Measurements from ENCODE around the gene CACNA2D1.
"Not testable (repeated sequence)": the region's sequence is repeated elsewhere in the genome, so short reads cannot be mapped to it uniquely, and the experiment has no call there.

Gene CACNA2D1

GRCh38 chr7:82389876-82390275 is 53.7 kb downstream of the CACNA2D1 start:
- DNase-seq = no peak

GRCh38 chr7:82388138-82388537 is 55.4 kb downstream of the CACNA2D1 start:
- DNase-seq = no peak

GRCh38 chr7:82386571-82386970 is 57.0 kb downstream of the CACNA2D1 start:
- not testable (repeated sequence) for DNase-seq

- DNase-seq = no peak
Measured at GRCh38 chr7:82384779-82385178, 58.8 kb downstream of the CACNA2D1 start.

GRCh38 chr7:82384051-82384464 is 59.5 kb downstream of the CACNA2D1 start:
- DNase-seq = no peak

- DNase-seq = no peak
Measured at GRCh38 chr7:82382276-82382675, 61.3 kb downstream of the CACNA2D1 start.

GRCh38 chr7:82376739-82377138 is 66.8 kb downstream of the CACNA2D1 start:
- DNase-seq = no peak

- no peak for DNase-seq
Measured at GRCh38 chr7:82375713-82376112, 67.9 kb downstream of the CACNA2D1 start.

- no peak for DNase-seq
Measured at GRCh38 chr7:82375129-82375528, 68.4 kb downstream of the CACNA2D1 start.

GRCh38 chr7:82373926-82374635 is 69.5 kb downstream of the CACNA2D1 start:
- DNase-seq = no peak

- no peak for DNase-seq
Measured at GRCh38 chr7:82364671-82365070, 78.9 kb downstream of the CACNA2D1 start.

- DNase-seq = no peak
Measured at GRCh38 chr7:82364048-82364447, 79.5 kb downstream of the CACNA2D1 start.

GRCh38 chr7:82362129-82362706 is 81.4 kb downstream of the CACNA2D1 start:
- DNase-seq = no peak

- DNase-seq = no peak
Measured at GRCh38 chr7:82360591-82361368, 82.8 kb downstream of the CACNA2D1 start.

GRCh38 chr7:82359426-82359825 is 84.2 kb downstream of the CACNA2D1 start:
- no peak for DNase-seq

- no peak for DNase-seq
Measured at GRCh38 chr7:82358923-82359322, 84.7 kb downstream of the CACNA2D1 start.

GRCh38 chr7:82358009-82358578 is 85.5 kb downstream of the CACNA2D1 start:
- no peak for DNase-seq

GRCh38 chr7:82348251-82348650 is 95.3 kb downstream of the CACNA2D1 start:
- no peak for DNase-seq

GRCh38 chr7:82347808-82348207 is 95.8 kb downstream of the CACNA2D1 start:
- no peak for DNase-seq

- no peak for DNase-seq
Measured at GRCh38 chr7:82345886-82346285, 97.7 kb downstream of the CACNA2D1 start.

GRCh38 chr7:82343716-82344115 is 99.9 kb downstream of the CACNA2D1 start:
- no peak for DNase-seq

GRCh38 chr7:82339958-82340357 is 103.6 kb downstream of the CACNA2D1 start:
- no peak for DNase-seq

- no peak for DNase-seq
Measured at GRCh38 chr7:82335927-82336326, 107.7 kb downstream of the CACNA2D1 start.

GRCh38 chr7:82335001-82335400 is 108.6 kb downstream of the CACNA2D1 start:
- no peak for DNase-seq
